ENCODE data around the gene F13B.

DNA sequence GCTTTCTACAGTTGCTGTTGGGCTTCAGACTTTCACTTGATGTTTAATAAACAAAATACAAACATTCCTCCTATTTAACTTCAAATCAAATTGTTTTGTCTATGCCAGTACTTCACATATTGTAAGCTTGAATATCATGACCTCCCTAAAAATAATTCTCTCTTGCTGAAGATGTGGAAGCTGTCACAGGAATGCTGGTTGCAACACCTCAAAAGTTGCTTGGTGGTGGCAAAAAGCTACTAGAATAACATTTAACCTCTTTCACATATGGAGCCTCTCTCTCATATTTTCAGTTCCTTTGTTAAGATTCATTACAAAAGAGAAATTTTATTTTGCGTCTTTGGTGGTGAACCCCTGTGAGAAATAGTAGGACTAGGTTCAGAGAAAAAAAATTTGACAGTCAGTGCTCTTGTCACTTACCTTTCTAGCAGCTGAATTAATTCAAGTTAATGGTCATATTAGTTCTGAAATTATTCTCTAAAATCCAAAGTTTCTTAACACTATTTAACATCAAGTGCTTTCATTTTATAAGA, 25.5 kb upstream of the F13B start:
- TF ChIP-seq, protein P1, sequence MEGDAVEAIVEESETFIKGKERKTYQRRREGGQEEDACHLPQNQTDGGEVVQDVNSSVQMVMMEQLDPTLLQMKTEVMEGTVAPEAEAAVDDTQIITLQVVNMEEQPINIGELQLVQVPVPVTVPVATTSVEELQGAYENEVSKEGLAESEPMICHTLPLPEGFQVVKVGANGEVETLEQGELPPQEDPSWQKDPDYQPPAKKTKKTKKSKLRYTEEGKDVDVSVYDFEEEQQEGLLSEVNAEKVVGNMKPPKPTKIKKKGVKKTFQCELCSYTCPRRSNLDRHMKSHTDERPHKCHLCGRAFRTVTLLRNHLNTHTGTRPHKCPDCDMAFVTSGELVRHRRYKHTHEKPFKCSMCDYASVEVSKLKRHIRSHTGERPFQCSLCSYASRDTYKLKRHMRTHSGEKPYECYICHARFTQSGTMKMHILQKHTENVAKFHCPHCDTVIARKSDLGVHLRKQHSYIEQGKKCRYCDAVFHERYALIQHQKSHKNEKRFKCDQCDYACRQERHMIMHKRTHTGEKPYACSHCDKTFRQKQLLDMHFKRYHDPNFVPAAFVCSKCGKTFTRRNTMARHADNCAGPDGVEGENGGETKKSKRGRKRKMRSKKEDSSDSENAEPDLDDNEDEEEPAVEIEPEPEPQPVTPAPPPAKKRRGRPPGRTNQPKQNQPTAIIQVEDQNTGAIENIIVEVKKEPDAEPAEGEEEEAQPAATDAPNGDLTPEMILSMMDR (IDR thresholded peaks at IDR 0.05) = no peak
- TF ChIP-seq ZFX (IDR thresholded peaks at IDR 0.05; ENCODE audit: borderline replicate concordance) = no peak

Measured in 22Rv1 (cell line).